ENCODE results near the gene ACVRL1. TPM values are rescaled to one million over a fixed set of nuclear protein-coding genes. Genes with fewer than 3 reads are reported as not detected.
A peak's percentile ranks its signal among the peaks of the same experiment; 100 is the strongest.

The ACVRL1 gene
- total RNA-seq, 2 donors from 2014 or later, result not detected

DNA sequence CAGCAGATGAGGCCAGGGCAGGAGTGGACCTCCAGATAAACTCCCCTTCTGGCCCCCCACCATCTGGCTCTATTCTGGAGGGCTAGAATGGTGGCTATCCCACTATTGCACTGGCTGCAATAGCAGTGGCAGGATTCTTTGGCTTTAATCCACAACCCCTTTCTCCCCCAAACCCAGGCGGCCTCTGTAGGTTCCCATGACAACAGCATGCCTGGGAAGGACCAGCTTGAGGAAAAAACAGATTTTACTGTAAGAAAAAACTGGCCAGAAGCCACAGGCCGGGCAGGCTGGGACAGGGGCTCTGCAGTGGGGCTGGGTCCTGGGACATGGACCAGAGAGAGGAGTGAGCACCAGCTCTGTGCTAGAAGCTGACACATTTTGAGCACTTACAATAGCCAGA lies 30.6 kb downstream of the ACVRL1 start:
- Mint-ChIP-seq H3K36me3 (ENCODE audit: insufficient read depth in 2 of 2) (no peaks in the 10 kb centered on the region), H3K27ac (no peak overlapping the region), H3K27me3 (ENCODE audit: low read depth) (peaks cover 6% of the 10 kb centered on the region), H3K4me1 (ENCODE audit: low read depth) (no peaks in the 10 kb centered on the region), H3K9me3 (no peaks in the 10 kb centered on the region), H3K4me3 (no peak overlapping the region)
- DNase-seq, result no peak
- ATAC-seq (replicated peaks in 1 of 2), result no peak

DNA sequence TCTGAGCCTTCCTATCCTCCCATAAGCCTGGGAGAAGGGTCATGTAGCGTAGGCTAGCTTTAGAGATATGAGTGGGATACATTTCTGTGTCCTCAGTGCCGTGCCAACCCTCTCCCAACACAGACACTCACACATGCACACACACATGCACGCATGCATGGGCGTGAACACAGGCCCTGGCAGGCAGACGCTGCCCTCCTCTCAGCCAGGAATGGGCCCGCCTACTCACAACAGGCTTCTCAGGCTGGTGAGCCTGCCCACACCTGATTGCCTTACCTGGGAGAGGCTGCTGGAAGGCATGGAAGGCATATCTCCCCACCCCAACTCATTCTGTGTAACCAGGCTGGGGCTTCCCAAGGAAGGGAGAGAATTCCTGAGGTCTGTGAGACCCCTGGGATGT lies 31.4 kb downstream of the ACVRL1 start:
- Mint-ChIP-seq H3K27ac (no peak overlapping the region), H3K9me3 (no peaks in the 10 kb centered on the region), H3K4me1 (ENCODE audit: low read depth) (no peaks in the 10 kb centered on the region), H3K36me3 (ENCODE audit: insufficient read depth in 2 of 2) (no peaks in the 10 kb centered on the region), H3K4me3 (no peak overlapping the region), H3K27me3 (ENCODE audit: low read depth) (peaks cover 6% of the 10 kb centered on the region)
- no peak for DNase-seq
- no peak for ATAC-seq (replicated peaks in 1 of 2)

DNA sequence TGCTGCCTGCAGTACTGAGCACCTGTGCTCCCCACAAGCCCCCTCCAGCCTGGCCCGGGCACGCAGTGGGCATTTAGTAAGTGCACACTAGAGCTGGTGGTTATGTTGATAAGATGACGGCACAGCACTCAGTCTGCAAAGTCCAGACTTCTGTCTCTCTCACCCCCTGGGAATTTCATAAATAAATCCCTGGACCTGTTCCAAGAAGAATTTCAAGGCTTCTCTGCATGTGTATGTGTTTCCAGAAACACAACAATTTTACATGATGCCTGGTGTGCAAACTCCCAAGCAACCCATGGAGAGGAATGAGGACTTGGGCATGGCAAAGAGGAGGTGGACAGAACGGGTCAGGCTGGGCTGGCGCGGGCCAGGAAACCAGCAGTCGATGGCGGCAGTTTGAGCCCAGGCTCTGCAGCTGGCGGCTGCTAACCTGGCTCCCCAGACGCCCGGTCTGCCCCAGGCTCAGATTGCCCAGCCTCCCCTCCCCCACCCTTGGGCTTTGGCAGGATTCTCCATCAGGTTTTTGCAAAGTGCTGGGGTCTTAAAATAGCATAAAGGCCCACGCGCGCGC lies 33.8 kb downstream of the ACVRL1 start:
- H3K9me3 Mint-ChIP-seq, result peaks cover 5 to 9% of the 10 kb centered on the region in 2 donors
- no peak overlapping the region for H3K27ac Mint-ChIP-seq
- DNase-seq, result no peak

DNA sequence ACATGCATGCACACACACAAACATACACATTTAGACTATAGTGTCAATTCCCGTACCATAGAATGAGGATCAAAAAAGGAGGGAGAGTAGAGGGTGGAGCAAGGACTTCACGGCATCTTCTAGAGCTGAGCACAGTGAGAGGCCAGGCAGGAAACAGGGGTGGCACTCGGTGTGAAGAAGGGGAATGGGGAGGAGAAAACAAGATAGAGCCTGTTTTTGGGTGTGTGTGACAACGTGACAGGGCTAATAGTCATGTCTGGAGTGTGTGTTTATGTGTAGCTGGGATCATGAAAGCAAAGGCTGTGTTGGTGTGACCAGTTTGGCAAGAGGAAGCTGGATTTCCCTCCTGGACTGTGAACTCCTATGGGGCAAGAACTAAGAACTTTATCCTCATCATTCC lies 34.3 kb downstream of the ACVRL1 start:
- Mint-ChIP-seq H3K27me3 (ENCODE audit: low read depth) (peaks cover 6% of the 10 kb centered on the region), H3K4me3 (no peak overlapping the region), H3K9me3 (peaks cover 5 to 9% of the 10 kb centered on the region in 2 donors), H3K27ac (no peak overlapping the region), H3K4me1 (ENCODE audit: low read depth) (no peaks in the 10 kb centered on the region), H3K36me3 (ENCODE audit: insufficient read depth in 2 of 2) (peaks cover 6 to 12% of the 10 kb centered on the region in 2 donors)
- DNase-seq (no peak), ATAC-seq (replicated peaks in 1 of 2) (no peak)

More for the DNA sequence above, 33.8 kb downstream of the ACVRL1 start:
- Mint-ChIP-seq H3K4me3 (no peak overlapping the region), H3K4me1 (ENCODE audit: low read depth) (no peaks in the 10 kb centered on the region), H3K27me3 (ENCODE audit: low read depth) (peaks cover 6% of the 10 kb centered on the region), H3K36me3 (ENCODE audit: insufficient read depth in 2 of 2) (peaks cover 6 to 11% of the 10 kb centered on the region in 2 donors)
- ATAC-seq (replicated peaks in 1 of 2), result no peak

DNA sequence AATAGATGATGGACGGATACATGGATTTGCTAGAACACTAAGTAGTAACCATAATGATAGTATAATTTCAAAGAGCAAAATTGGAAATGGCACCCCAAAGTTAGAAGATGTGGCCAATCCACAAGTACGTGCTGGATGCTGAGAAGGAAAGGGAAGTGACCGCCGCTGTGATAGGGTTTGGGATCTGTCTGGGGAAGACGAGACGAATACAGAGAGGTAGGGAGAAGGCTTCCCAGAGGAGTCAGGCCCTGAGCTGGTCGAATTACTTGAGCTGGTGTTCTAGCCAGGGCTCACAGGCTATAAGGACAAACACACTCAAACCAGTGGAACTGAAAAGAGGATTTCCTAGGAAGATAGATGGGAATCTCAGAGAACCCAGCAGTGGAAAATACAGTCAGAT lies 34.8 kb downstream of the ACVRL1 start:
- H3K9me3 Mint-ChIP-seq, result peaks cover 5 to 9% of the 10 kb centered on the region in 2 donors
- DNase-seq, result no peak
- H3K27ac Mint-ChIP-seq, result no peak overlapping the region
- H3K27me3 Mint-ChIP-seq (ENCODE audit: low read depth), result peaks cover 6% of the 10 kb centered on the region
- peaks cover 6 to 13% of the 10 kb centered on the region in 2 donors for H3K36me3 Mint-ChIP-seq (ENCODE audit: insufficient read depth in 2 of 2)
- no peak overlapping the region for H3K4me3 Mint-ChIP-seq
- no peak for ATAC-seq (replicated peaks in 1 of 2)
- H3K4me1 Mint-ChIP-seq (ENCODE audit: low read depth), result no peaks in the 10 kb centered on the region

DNA sequence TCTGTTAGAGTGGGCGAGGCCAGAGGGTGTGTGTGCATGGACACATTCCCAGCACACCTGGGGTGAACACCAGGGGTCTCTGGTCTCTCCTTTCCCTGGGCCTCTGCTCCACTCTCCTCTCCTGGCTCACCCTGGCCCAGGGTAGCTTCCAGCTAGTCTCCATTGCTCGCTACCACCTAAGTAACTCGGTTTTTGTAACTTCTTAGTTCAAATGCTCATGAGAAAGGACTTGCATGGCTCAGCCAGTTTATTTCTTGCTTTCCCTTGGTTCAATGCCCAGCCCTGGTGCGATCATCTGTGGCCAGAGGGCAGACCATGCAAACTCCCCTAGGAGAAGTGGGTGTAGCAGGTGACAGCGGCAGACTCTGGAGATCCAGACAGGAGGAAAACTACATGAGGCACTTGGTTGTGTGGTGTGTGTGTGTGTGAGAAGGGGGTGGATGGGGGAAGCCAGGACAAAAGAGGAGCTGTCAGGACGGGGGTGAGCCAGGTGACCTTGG lies 35.2 kb downstream of the ACVRL1 start:
- Mint-ChIP-seq H3K4me3 (no peak overlapping the region), H3K4me1 (ENCODE audit: low read depth) (no peaks in the 10 kb centered on the region), H3K27ac (no peak overlapping the region), H3K27me3 (ENCODE audit: low read depth) (peaks cover 11% of the 10 kb centered on the region), H3K9me3 (peaks cover 5 to 9% of the 10 kb centered on the region in 2 donors), H3K36me3 (ENCODE audit: insufficient read depth in 2 of 2) (peaks cover 6 to 13% of the 10 kb centered on the region in 2 donors)
- ATAC-seq (replicated peaks in 1 of 2), result no peak
- DNase-seq, result no peak

DNA sequence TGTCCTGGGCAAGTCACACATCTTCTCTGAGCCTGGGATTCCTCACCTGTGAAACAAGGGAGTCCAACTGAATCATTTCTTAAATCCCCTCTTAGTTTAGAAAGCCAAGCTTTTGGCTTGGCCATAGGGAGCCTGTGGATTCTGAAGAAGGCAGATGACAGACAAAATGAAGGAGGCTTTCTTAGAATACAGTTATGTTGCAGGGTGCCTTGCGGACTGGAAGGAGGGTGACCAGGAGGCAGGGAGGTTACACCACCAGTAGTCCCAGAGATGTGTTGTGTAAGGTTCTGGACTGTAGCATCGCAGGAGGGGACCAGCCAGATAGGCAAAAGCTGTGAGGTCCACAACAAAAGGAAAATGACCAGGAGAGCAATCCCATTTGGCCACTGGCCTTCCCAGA lies 36.0 kb downstream of the ACVRL1 start:
- H3K4me3 Mint-ChIP-seq, result no peak overlapping the region
- peaks cover 5 to 9% of the 10 kb centered on the region in 2 donors for H3K9me3 Mint-ChIP-seq
- peaks cover 17% of the 10 kb centered on the region for H3K27me3 Mint-ChIP-seq (ENCODE audit: low read depth)
- DNase-seq, result no peak
- ATAC-seq (replicated peaks in 1 of 2), result no peak
- peaks cover 6 to 13% of the 10 kb centered on the region in 2 donors for H3K36me3 Mint-ChIP-seq (ENCODE audit: insufficient read depth in 2 of 2)
- H3K4me1 Mint-ChIP-seq (ENCODE audit: low read depth), result no peaks in the 10 kb centered on the region
- no peak overlapping the region for H3K27ac Mint-ChIP-seq

DNA sequence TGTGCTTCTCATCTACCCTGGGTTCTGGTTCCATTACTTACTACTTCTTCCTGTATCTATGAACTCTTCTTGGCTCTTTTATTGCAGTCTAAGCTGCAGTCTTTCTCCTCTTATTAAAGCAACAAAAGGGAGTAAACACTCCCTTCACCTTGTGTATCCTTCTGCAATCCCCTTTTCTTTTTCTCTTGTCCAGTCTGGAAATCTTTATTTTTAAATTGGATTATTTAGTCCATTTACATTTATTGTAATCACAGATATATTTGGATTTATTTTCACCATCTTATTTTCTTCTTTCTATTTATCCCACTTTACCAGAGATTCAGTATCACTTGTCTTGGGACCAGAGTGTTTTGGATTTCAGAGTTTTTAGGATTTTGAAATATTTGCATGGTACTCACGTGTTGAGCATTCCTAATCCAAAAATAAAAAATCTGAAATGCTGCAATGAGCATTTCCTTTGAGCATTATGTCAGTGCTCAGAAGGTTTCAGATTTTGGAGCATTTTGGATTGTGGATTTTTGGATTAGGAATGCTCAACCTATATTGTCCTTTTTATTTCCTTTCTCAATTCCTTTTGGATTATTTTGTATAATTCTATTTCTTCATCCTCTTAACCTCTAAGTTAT lies 37.4 kb downstream of the ACVRL1 start:
- H3K36me3 Mint-ChIP-seq (ENCODE audit: insufficient read depth in 2 of 2), result peaks cover 6 to 13% of the 10 kb centered on the region in 2 donors
- no peaks in the 10 kb centered on the region for H3K4me1 Mint-ChIP-seq (ENCODE audit: low read depth)
- H3K9me3 Mint-ChIP-seq, result peaks cover 5 to 9% of the 10 kb centered on the region in 2 donors
- H3K4me3 Mint-ChIP-seq, result no peak overlapping the region
- ATAC-seq (replicated peaks in 1 of 2) (no peak), DNase-seq (no peak)
- H3K27me3 Mint-ChIP-seq (ENCODE audit: low read depth), result peaks cover 23% of the 10 kb centered on the region
- H3K27ac Mint-ChIP-seq, result no peak overlapping the region

DNA sequence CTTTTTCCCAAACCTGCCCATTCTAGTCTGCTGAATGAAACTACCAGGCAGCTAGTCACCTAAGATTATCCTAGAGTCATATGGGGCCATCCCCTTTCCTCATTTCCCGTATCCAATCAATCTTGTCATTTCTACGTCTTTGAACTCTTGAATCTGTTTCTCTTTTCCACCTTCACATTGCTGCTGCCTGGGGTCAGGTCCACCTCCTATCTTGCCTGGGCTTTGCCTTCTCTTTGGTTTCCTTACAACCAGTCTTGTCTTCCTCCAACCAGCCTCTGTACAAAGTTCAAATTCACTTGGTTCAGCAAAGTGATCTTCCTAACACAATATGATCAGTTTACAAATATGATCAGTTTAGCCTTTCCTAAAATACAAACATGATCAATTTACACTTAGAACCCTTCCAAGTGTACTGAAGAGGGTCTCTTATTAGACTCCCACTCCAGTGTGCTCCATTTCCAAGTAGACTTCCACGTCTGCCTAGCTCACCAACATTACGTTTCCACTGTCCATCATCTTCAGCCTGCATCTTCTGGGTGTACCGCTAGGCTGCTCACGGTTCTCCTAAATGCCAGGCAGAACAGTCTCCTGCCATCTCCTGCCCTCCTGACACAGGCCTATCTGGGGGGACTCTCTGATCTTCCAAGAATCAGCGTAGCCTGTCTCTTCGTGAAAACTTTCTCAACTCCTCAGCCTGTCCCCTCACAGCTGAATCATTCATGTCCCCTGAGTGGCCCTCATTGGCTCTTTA lies 40.1 kb downstream of the ACVRL1 start:
- DNase-seq (no peak), ATAC-seq (replicated peaks in 1 of 2) (no peak)
- Mint-ChIP-seq H3K9me3 (peaks cover 5 to 9% of the 10 kb centered on the region in 2 donors), H3K36me3 (ENCODE audit: insufficient read depth in 2 of 2) (peaks cover 6 to 13% of the 10 kb centered on the region in 2 donors), H3K27me3 (ENCODE audit: low read depth) (peaks cover 23% of the 10 kb centered on the region), H3K4me3 (no peak overlapping the region), H3K27ac (no peak overlapping the region), H3K4me1 (ENCODE audit: low read depth) (peaks cover 7% of the 10 kb centered on the region)

DNA sequence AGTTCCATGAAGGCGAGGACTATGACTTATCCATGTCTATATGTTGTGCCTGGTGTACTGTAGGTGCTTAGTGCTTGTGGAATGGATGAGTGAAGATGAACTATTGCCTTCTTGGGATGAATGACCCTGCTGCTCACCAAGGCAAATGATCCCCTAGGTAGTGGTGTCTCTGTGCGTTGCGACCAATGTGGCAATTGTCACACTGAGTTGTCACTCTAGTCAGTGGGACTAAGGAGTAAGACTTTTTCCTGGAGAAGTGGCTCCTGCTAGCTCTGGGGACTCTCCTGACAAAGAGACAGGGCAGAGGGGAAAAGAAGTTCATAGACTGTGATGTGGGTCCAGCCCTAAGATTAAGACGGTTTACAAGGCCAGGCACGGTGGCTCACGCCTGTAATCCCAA lies 40.8 kb downstream of the ACVRL1 start:
- H3K27ac Mint-ChIP-seq, result no peak overlapping the region
- H3K27me3 Mint-ChIP-seq (ENCODE audit: low read depth), result peaks cover 23% of the 10 kb centered on the region
- no peak for ATAC-seq (replicated peaks in 1 of 2)
- DNase-seq, result no peak
- peaks cover 13% of the 10 kb centered on the region for H3K4me1 Mint-ChIP-seq (ENCODE audit: low read depth)
- H3K4me3 Mint-ChIP-seq, result no peak overlapping the region
- H3K9me3 Mint-ChIP-seq, result peaks cover 5 to 9% of the 10 kb centered on the region in 2 donors
- H3K36me3 Mint-ChIP-seq (ENCODE audit: insufficient read depth in 2 of 2), result peaks cover 6 to 13% of the 10 kb centered on the region in 2 donors

DNA sequence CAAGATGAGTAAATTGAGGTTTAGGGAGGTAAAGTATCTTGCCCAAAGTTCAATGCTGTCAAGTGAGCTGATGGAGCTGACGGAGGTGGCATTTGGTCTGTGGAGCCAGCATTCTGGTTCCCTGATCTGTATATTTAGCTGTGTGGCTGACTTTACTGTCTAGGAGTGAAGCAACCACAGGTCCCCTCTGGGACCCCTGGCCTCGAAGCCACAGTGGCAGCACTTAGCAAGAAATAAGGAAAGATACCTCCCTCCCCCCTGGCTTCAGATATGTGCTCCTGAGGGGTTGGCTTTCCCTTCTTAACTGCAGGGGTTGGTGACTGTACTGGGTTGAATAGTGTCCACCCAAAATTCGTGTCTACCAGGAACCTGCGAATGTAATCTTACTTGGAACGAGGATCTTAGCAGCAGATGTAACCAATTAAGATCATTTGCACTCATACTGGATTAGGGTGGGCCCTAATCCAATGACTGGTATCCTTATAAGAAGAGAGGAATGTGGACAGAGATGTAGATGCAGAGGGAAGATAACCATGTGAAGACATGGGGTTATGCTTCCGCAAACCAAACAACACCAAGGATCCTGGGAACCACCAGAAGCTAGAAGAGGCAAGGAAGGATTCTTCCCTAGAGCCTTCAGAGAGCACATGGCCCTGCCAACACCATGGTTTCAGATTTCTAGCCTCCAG lies 42.2 kb downstream of the ACVRL1 start:
- ATAC-seq (replicated peaks in 1 of 2) (no peak), DNase-seq (no peak)
- H3K4me1 Mint-ChIP-seq (ENCODE audit: low read depth), result peaks cover 27% of the 10 kb centered on the region
- peak overlapping the region in 1 of 2 donors; percentile 7 for H3K4me3 Mint-ChIP-seq
- peaks cover 1 to 5% of the 10 kb centered on the region in 2 donors for H3K9me3 Mint-ChIP-seq
- H3K27ac Mint-ChIP-seq, result no peak overlapping the region
- H3K36me3 Mint-ChIP-seq (ENCODE audit: insufficient read depth in 2 of 2), result peaks cover 3 to 9% of the 10 kb centered on the region in 2 donors
- H3K27me3 Mint-ChIP-seq (ENCODE audit: low read depth), result peaks cover 23% of the 10 kb centered on the region

DNA sequence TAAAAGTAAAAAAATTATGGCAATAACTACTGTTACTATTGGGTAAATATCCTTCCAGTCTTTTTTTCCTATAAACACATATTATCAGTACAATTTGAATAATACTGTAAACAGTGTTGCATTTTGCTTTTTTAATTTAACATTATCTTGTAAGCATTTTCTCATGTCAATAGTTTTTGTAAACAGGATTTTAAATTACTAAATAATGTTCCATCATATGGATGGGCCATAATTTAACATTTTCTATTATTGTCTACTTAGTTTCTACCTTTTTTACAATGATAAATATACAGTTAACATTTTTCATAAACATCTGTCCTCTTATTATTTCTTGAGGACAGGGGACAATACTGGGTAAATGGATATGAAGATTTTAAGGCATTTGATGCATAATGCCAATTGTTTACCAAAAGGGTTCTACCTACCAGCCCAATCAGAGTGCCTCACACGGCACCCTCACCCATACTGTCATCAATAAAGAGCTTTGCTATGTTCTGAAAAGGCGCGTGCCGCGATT lies 43.4 kb downstream of the ACVRL1 start:
- Mint-ChIP-seq H3K4me3 (peak overlapping the region; percentile 89 to 96), H3K36me3 (ENCODE audit: insufficient read depth in 2 of 2) (peaks cover 2% of the 10 kb centered on the region in 2 donors), H3K27ac (peak overlapping the region; percentile 25), H3K9me3 (no peaks in the 10 kb centered on the region), H3K4me1 (ENCODE audit: low read depth) (peaks cover 37% of the 10 kb centered on the region), H3K27me3 (ENCODE audit: low read depth) (peaks cover 23% of the 10 kb centered on the region)
- ATAC-seq (replicated peaks in 1 of 2) (no peak), DNase-seq (no peak)

Measured in activated T-cell treated with anti-CD3 and anti-CD28 coated beads, Interleukin-2, amount 50 U/mL, for 72 hours (primary cell).